ELF-1 (cell line): ENCODE results near the gene SNX14.
"Not testable (repeated sequence)": the region's sequence is repeated elsewhere in the genome, so short reads cannot be mapped to it uniquely, and the experiment has no call there.

Experiments
- DNase-seq: peaks from one replicate; pipeline ENCODE4 v3.0.0-alpha.2; 2016; ENCODE audit warnings: low read depth, low spot score

The SNX14 gene

DNA sequence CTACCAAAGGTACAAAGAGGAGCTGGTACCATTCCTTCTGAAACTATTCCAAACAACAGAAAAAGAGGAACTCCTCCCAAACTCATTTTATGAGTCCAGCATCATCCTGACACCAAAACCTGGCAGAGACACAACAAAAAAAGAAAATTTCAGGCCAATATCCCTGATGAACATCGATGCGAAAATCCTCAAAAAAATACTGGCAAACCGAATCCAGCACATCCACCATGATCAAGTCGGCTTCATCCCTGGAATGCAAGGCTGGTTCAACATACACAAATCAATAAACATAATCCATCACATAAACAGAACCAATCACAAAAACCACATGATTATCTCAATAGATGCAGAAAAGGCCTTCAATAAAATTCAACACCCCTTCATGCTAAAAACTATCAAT lies 10.8 kb downstream of the SNX14 start:
- not testable (repeated sequence) for DNase-seq

DNA sequence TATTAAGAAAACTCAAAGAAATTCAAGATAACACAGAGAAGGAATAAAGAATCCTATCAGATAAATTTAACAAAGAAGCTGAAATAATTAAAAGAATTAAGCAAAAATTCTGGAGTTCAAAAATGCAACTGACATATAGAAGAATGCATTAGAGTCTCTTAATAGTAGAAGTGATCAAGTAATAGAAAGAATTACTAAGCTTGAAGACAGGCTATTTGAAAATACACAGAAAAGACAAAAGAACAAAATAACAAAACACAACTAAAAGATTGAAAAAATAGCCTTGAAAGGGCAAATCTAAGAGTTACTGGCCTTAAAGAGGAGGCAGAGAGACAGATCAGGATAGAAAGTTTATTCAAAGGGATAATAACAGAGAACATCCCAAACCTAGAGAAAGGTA lies 12.1 kb downstream of the SNX14 start:
- no peak for DNase-seq

DNA sequence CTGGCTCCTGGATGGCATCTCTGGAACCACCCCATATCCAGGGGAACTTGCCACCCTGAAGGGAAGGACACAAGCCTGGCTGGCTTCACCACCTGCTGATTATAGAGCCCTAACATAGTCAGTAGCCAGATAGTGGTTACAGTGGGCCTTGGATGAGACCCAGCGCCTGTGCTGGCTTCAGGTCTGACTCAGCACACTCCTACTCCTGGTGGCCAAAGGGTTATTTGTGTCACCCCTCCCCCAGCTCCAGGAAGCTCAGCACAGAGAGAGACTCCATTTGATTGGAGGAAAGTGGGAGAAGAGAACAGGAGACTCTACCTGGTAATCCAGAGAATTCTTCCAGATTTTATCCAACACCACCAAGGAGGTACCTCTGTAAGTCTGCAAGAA lies 12.8 kb downstream of the SNX14 start:
- peak; percentile 70 for DNase-seq

DNA sequence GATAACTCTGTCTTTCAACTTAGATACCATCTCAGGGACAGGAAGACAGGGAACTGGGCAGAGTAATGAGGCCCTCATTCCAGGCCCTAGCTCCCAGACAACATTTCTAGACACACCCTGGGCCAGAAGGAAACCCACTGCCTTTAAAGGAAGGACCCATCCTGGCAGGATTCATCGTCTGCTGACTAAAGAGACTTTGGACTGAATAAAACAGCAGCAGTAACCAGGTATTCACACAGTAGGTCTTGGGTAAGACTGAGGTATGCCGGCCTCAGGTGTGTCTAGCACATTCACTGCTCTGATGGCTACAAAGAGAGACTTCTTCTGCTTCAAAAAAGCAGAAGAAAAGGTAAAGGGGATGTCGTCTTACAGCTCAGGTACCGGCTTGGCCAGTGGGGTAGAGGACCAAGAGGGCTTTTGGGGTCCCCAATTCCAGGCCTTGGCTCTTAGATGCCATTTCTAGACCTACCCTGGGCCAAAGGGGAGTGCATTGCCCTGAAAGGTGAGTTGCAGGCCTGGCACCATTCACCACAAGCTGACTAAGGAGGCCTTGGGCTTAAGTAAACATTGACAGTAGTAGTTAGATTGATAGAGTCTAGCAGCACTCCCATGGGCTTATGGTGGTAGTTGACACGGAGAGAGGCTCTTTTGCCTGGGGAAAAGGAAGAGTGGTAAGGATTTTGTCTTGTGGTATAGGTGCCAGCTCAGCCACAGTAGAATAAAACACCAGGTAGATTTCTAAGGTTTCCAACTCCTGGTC lies 13.4 kb downstream of the SNX14 start:
- peak; percentile 5 for DNase-seq

DNA sequence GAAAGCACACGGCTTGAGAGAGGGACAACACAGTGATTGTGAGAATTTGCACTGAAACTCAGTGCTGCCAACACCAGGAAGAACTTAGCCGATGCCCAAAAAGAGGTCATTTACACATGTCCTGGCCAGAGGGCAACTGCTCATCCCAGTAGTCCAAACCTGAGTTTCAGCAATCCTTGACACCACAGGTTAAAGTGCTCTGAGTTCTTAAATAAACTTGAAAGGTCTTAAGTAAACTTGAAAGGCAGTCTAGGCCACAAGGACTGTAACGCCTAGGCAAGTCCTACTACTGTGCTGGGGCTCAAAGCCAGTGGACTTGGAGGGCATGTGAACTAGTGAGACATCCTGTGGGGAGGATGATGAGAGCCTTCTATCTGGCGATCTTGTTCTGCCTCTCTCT lies 14.1 kb downstream of the SNX14 start:
- DNase-seq, result peak; percentile 8

DNA sequence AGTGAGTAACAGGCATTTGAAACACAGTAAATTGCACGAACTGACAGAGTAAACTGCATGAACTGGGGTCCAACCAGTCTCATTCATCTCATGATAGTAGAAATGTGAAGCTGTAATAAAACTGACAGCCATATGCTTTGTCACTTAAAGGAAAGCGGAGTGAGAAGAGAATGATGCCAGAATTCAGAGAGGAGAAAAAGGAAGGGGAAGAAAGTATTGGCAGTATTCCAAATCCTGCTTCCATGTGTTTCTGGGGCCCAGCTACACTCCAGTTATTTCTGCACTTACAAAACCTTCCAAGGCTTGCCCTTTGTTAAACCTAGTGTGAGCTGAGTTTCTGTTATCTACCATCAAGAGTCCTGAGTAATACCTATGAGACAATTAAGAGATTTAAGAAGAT lies 17.2 kb downstream of the SNX14 start:
- no peak for DNase-seq

DNA sequence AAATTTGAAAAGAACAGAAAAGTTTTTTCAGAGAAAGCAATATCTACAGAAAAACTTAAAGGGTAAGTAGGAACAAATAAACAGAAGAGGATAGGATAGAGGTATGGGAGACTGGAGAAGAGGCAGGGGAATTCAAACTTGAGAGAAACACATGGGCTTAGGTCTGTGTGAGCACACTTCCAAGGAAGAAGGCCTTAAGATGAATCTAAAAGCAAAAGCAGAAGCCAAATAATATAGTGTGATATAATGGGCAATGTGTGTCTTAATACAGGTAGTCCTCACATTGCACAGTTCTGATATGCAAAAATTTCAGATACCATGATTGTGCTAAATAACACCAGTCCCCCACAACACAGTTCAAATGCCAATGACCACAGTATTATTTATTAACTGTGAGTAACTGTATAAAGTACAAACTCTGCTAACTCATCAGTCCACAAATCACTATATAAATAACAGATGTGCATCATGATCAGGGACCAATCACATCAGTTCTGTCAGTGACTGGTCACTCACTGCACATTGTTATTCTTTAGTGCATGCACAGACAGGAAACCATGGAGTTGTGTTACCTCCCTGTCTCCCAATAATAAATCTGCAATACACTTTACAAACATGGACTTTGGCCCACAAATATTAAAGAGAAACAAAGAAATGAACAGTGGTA lies 18.6 kb downstream of the SNX14 start:
- no peak for DNase-seq

DNA sequence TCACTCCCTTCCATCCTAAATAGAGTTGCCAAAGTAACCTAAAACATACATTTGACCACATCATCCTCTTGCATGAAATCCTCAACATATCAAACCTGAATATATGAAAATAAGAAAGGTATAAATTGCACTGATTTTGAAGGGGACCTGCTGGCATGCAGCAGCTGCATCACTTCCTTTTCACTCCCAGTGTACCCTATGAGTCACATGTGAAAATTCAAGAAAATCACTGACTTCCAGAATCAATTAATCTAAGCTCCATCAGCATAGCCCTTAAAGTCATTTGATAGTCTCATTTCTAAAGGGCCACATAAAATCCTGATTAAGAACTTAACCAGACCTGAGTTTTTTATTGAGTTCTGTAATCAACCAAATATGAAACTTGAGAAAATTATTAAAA lies 24.3 kb downstream of the SNX14 start:
- no peak for DNase-seq

DNA sequence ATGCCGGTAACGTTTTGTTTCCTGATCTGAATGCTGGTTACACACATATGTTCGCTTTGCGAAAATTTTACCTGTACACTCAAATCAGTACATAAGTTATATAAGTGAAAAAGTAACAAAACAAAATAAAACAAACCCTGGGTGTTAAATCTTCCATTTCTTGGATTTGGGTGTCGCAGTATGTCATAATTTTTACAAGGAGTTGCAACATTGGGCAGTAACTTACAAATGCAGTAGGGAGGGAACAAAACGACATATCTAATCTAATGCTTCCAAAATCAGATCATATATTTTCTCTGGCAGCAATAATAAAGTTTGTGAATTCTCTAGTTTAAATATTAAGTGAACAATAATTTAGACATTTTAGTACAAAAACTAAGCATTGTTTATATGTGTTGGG lies 25.2 kb downstream of the SNX14 start:
- DNase-seq, result no peak

DNA sequence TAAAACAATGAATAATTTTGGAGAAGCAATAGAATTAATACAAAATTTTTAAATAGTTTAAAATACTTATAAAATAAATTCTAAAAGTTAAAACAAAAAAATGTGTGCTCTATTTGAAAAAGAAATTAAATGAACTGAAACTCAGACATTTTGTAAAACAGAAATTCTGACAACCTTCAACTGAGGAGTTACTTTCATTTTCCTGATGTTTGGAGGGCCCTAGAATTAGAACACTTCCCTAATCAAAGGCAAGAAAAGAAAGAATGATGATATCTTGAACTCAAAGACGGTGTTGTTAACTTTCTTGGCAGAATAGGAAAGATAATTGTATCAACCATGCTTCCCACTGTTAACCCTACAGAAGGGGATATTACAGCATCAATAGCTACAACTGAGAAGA lies 27.9 kb downstream of the SNX14 start:
- DNase-seq, result no peak

DNA sequence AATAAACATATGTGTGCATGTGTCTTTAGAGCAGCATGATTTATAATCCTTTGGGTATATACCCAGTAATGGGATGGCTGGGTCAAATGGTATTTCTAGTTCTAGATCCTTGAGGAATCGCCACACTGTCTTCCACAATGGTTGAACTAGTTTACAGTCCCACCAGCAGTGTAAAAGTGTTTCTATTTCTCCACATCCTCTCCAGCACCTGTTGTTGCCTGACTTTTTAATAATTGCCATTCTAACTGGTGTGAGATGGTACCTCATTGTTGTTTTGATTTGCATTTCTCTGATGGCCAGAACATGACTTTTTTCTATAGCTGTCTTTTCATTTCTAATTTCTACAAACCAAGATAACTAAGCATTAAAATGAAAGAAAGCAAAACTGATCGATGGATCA lies 29.4 kb downstream of the SNX14 start:
- not testable (repeated sequence) for DNase-seq

DNA sequence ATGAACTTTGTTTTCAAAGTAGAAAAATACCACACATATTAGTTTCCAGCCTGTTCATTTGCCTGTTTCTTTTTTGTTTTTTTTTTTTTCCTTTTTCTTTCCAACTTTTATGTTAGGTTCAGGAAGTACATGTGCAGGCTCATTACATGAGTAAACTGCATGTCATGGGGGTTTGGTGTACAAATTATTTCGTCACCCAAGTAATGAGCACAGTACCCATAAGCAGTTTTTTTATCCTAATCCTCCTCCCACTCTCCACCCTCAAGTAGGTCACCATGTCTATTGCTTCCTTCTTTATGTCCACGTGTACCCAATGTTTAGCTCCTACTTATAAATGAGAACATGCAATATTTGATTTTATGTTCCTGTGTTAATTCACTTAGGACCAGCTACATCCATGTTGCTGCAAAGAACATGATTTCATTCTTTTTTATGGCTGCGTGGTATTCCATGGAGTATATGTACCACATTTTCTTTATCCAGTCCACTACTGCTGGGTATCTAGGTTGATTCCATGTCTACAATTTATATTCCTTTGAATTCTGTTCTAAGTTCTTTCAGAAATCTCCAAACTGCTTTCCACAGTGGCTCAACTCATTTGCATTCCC lies 31.8 kb downstream of the SNX14 start:
- DNase-seq, result no peak

DNA sequence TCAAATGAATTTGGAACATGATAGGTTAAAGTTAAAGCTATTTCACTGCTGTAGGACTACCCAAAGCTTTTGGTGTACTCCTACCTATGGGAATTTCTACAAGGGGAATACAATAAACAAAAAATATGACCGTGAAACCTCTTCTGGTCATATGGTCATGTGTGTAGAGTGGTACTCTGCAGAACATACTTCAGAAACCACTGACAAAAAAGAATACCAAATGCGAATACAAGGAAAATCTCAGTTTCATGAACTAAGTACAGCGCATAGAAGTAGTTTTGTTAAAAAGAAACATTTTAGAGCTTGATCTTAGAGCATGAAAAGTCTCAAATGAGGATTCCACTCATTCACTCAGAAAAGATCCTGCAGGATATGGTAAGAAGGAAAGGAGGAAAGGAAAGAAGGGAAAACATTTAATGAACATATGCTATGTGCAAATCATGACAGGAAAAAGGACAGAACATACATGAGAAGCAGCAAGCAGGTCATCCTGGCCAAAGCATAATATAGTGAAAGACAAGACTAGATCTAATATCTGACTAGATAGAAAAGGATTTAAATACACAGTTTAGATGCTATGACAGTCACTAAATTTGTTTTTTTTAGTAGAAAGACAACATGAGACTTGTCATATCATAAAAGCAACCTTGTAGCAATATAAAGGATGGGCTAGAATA lies 36.5 kb downstream of the SNX14 start:
- no peak for DNase-seq

DNA sequence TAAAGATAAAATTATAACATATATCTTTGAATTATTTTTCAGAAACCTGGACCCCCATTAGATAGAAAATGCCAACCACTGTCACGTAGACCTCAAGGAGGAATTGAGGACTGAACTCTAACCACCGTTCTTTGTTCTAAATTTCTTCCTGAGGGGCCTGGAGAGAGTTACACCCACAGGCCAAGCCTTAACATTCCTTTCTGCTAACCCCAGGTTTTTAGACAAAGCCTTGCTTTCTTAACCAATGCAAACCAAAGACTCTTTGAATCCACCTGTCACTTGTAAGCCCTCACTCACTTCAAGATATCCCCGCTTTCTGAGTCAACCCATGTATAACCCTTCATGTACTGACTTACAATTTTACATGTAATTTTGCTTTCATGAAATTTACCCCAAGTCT lies 41.0 kb downstream of the SNX14 start:
- DNase-seq, result peak; percentile 68

DNA sequence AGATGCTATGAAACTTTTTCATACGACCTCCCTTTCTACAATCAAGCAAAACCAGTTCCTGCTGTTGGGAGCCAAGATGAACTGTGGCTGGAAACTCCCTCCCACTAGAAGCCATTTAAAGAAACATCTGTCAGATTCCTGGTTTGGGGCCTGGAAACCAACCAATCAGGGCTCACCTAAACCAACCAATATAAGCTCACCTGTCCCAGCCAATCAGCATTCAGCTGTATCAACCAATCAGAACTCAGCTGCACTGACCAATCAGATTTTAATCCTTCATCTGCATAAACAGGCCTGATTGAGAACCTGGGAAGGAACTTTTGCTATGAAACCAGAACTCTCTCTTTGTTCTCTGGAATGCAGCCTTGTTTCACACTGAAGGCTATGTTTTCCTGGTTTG lies 42.4 kb downstream of the SNX14 start:
- DNase-seq, result peak; percentile 57

DNA sequence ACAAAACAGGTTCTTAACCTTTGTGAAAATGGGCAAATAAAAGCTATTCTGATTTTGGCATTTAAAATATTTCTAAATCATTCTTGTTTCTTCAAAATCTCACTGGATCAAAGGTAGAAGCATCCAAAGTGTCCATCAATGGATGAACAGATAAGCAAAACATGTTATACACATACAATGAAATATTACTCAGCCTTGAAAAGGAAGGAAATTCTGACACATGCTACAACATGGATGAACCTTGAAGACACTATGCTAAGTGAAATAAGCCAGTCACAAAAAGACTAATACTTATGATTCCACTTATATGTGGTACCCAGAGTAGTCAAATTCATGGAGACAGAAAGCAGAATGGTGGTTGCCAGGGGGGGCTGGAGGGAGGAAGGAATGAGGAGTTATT lies 45.9 kb downstream of the SNX14 start:
- no peak for DNase-seq

DNA sequence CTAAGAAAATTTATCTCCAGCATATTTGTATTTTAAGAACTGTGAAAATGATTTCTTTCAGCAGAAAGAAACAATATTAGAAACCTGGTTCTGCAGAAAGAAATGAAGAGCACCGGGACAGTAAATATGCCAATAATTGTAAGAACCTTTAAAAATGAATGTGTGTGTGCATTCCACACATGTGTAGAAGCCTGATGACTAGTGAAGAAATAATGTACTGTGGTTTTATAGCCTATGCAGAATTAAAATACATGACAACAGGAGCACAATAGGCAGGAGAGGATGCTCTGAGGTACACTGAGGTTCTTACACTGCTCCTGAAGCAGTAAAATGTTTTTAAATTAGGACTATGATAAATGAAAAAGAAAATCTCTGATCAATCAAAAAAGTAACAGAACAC lies 48.9 kb downstream of the SNX14 start:
- no peak for DNase-seq

DNA sequence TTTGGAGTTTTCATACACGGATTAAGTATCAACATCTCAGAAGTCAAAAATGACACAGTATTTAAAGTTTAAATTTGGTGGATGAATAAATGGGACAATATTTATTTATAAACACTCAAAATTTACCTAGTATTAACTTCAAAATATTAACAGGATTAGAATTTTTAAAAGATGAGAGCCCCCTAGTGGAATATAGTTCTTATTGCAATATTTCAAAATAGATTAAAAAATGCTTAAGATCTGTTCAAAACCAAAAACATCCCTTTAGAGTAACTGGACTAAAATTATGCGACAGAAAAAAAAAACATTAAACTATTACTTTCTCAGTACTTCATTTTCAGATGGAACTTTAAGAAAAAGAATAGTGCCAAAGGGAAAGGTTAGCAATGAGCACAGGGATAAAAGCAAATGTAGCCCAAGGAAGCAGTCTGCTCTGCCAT lies 56.6 kb downstream of the SNX14 start:
- no peak for DNase-seq

DNA sequence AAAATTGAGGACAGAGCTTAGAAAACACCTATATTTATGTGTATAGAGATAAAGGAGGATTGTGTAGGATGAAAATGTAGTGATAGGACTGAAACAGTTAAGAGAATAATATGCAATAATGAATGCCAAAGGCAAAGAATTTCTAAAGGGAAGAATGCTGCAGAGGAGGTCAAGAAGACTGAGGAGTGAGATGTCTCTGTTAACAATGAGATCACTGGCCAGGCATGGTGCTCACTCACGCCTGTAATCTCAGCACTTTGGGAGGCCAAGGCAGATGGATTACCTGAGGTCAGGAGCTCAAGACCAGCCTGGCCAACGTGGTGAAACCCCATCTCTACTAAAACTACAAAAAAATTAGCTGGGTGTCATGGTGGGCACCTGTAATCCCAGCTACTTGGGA lies 69.4 kb downstream of the SNX14 start:
- DNase-seq, result not testable (repeated sequence)

DNA sequence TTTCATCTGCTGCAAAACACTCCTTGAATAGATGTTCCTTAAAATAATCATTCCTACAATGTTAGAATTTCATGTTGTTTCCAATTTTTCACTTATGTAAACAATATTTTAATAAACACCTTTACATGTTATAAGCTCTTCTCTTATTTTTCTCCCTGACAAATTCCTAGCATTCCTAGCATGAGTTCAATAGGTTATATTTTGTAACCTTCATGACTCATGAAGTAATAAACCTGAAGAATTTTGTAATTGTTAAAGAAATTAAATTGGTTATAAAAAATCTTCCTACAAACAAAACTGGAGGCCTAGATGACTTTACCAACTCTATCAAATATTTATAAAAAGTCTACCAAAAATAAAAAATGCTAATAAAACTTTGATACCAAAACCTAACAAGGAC lies 77.5 kb downstream of the SNX14 start:
- DNase-seq, result no peak

DNA sequence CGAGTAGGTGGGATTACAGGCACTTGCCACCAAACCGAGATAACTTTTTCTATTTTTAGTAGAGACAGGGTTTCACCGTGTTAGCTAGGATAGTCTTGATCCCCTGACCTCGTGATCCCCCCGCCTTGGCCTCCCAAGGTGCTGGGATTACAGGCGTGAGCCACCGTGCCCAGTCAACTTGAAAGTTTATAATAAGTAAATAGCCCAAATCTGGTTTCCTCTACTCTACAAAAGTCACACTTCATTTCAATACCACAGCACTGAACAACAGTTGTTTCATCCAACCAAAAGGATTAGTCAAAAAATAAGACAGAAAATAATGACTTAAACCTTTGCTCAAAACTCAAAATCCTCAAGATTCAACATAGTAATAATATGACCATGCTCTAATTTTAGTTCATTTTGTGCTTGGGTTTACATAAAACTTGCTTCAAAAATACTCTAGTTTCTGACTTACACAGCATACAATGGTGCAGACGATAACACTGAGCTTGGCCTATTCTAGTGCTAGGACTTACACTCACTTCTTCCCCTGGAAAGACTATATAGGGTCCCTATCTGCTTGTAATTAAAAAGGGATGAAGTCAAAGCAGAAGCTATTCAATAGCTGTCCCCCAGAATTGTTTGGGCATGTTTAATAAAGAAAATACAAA lies 87.1 kb downstream of the SNX14 start:
- DNase-seq, result no peak
